DND-41 (cell line): ENCODE results near the gene CADM2.

Experiments
- CTCF ChIP-seq: IDR thresholded peaks from 2 replicates; pipeline ENCODE4 v1.5.1; 2012; ENCODE audit warnings: borderline replicate concordance, low read length, moderate library complexity, mild to moderate bottlenecking; ENCODE audit not compliant: poor library complexity, severe bottlenecking; ENCODE audit errors: extremely low read depth
- EZH2 ChIP-seq: IDR thresholded peaks from 3 replicates; pipeline ENCODE4 v1.6.1; 2012; ENCODE audit warnings: borderline replicate concordance, low read depth, mild to moderate bottlenecking, moderate library complexity, low read length, inconsistent platforms; ENCODE audit not compliant: severe bottlenecking

- no peak for TF ChIP-seq CTCF
- no peak for TF ChIP-seq EZH2
Observed at GRCh38 chr3:84967767-84968581, 9.2 kb downstream of the CADM2 start.
